Measurements from ENCODE around the gene MAP3K1. TPM values are rescaled to one million over a fixed set of nuclear protein-coding genes. Genes with fewer than 3 reads are reported as not detected.

Gene MAP3K1
- total and polyA plus RNA-seq, 4 donors, result 2.4 to 15.4 (median 6.7) TPM

- DNase-seq (ENCODE audit: low spot score), result peak; percentile 99
- Histone ChIP-seq H3K4me3 (ENCODE audit: low read depth in 1 of 3, low read length in 3 of 3) (peak within 1 kb of the TSS; percentile 79 to 88 (median 88)), H3K36me3 (ENCODE audit: control insufficient read depth in 4 of 4, insufficient read depth in 3 of 4, low read depth in 1 of 4, low read length in 3 of 4) (no peaks in the 10 kb centered on the region), H3K9me3 (ENCODE audit: control insufficient read depth in 4 of 4, low read length in 3 of 4) (no peaks in the 10 kb centered on the region), H3K27ac (ENCODE audit: low read depth in 1 of 2, low read length in 2 of 2) (peak within 1 kb of the TSS; percentile 97 to 98), H3K4me1 (ENCODE audit: control insufficient read depth in 4 of 4, insufficient read depth in 4 of 4, low read length in 3 of 4) (peaks cover 2 to 21% (median 6%) of the 10 kb centered on the region in 4 donors), H3K27me3 (ENCODE audit: control insufficient read depth in 4 of 4, insufficient read depth in 4 of 4, low read length in 3 of 4) (no peaks in the 10 kb centered on the region), H3K9ac (ENCODE audit: low read depth in 1 of 2, low read length in 2 of 2) (peak within 1 kb of the TSS; percentile 96 to 97)
- under 1% methylated on average over 84 of the region's 84 CpGs for WGBS
- peak; percentile 51 for TF ChIP-seq NR2F2 (IDR thresholded peaks at IDR 0.05)
- TF ChIP-seq YY1 (IDR thresholded peaks at IDR 0.05), result peak; percentile 63
- no peak for TF ChIP-seq JUND (IDR thresholded peaks at IDR 0.05)
- no peak for TF ChIP-seq HNF4A (conservative IDR thresholded peaks at IDR 0.05)
- TF ChIP-seq ZBTB33 (IDR thresholded peaks at IDR 0.05), result peak; percentile 41
- TF ChIP-seq, protein P1, sequence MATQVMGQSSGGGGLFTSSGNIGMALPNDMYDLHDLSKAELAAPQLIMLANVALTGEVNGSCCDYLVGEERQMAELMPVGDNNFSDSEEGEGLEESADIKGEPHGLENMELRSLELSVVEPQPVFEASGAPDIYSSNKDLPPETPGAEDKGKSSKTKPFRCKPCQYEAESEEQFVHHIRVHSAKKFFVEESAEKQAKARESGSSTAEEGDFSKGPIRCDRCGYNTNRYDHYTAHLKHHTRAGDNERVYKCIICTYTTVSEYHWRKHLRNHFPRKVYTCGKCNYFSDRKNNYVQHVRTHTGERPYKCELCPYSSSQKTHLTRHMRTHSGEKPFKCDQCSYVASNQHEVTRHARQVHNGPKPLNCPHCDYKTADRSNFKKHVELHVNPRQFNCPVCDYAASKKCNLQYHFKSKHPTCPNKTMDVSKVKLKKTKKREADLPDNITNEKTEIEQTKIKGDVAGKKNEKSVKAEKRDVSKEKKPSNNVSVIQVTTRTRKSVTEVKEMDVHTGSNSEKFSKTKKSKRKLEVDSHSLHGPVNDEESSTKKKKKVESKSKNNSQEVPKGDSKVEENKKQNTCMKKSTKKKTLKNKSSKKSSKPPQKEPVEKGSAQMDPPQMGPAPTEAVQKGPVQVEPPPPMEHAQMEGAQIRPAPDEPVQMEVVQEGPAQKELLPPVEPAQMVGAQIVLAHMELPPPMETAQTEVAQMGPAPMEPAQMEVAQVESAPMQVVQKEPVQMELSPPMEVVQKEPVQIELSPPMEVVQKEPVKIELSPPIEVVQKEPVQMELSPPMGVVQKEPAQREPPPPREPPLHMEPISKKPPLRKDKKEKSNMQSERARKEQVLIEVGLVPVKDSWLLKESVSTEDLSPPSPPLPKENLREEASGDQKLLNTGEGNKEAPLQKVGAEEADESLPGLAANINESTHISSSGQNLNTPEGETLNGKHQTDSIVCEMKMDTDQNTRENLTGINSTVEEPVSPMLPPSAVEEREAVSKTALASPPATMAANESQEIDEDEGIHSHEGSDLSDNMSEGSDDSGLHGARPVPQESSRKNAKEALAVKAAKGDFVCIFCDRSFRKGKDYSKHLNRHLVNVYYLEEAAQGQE (IDR thresholded peaks at IDR 0.05), result peak; percentile 89
- TF ChIP-seq RAD21 (IDR thresholded peaks at IDR 0.05), result no peak
- no peak for TF ChIP-seq ATF3 (IDR thresholded peaks at IDR 0.05)
- TF ChIP-seq RXRA (IDR thresholded peaks at IDR 0.05), result peak; percentile 26 to 69
- peak; percentile 62 for TF ChIP-seq SP1 (IDR thresholded peaks at IDR 0.05)
- TF ChIP-seq, protein P2, sequence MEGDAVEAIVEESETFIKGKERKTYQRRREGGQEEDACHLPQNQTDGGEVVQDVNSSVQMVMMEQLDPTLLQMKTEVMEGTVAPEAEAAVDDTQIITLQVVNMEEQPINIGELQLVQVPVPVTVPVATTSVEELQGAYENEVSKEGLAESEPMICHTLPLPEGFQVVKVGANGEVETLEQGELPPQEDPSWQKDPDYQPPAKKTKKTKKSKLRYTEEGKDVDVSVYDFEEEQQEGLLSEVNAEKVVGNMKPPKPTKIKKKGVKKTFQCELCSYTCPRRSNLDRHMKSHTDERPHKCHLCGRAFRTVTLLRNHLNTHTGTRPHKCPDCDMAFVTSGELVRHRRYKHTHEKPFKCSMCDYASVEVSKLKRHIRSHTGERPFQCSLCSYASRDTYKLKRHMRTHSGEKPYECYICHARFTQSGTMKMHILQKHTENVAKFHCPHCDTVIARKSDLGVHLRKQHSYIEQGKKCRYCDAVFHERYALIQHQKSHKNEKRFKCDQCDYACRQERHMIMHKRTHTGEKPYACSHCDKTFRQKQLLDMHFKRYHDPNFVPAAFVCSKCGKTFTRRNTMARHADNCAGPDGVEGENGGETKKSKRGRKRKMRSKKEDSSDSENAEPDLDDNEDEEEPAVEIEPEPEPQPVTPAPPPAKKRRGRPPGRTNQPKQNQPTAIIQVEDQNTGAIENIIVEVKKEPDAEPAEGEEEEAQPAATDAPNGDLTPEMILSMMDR (IDR thresholded peaks at IDR 0.05; ENCODE audit: low read depth, low read length, missing input control), result no peak
- TF ChIP-seq TAF1 (conservative IDR thresholded peaks at IDR 0.05), result peak; percentile 76
- TF ChIP-seq EGR1 (IDR thresholded peaks at IDR 0.05; ENCODE audit: low read depth in 2 of 2), result no peak
- peak in 1 of 2 donors; percentile 67 for TF ChIP-seq GABPA (IDR thresholded peaks at IDR 0.05 in 1 of 2, conservative IDR thresholded peaks at IDR 0.05 in 1 of 2)
- no peak for TF ChIP-seq FOXA1 (IDR thresholded peaks at IDR 0.05)
- no peak for TF ChIP-seq FOXA2 (IDR thresholded peaks at IDR 0.05)
- no peak for TF ChIP-seq HNF4G (IDR thresholded peaks at IDR 0.05)
- TF ChIP-seq, protein P3, sequence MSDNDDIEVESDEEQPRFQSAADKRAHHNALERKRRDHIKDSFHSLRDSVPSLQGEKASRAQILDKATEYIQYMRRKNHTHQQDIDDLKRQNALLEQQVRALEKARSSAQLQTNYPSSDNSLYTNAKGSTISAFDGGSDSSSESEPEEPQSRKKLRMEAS (IDR thresholded peaks at IDR 0.05), result peak; percentile 61
Measured at GRCh38 chr5:56909294-56910209, 94.2 kb downstream of the MAP3K1 start, which contains the start of gene SETD9. TSS of gene SETD9 (plus strand) at chr5:56909596. CDS start at chr5:56909646, 50 bp downstream.
